Dedifferentiated amniotic fluid mesenchymal stem cell (primary cell): ENCODE measurements around the gene PATJ.
"Not testable (repeated sequence)": the region's sequence is repeated elsewhere in the genome, so short reads cannot be mapped to it uniquely, and the experiment has no call there.

Experiments used
- DNase-seq: peaks from one replicate; pipeline ENCODE4 v3.0.0-alpha.2; 2016; ENCODE audit errors: extremely low spot score

The PATJ gene

DNA sequence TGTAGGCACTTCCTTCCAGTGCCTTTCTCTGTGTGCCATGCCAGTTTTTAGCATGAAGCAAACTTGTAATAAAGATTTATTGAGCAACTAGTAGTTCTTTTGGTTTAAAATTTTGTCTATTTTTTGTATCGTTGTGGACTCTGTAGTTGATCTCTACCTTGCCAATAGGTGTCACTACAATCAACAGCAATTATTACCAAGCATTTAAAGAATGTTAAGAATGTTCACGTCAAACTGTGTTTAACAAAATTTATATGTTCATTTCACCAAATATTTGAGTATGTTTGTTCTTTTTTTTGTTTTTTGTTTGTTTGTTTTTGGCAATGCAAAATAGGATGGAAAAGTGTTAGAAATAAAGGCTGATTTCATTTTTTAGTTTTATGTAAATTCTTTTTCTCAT, 208.1 kb downstream of the PATJ start:
- DNase-seq, result no peak

DNA sequence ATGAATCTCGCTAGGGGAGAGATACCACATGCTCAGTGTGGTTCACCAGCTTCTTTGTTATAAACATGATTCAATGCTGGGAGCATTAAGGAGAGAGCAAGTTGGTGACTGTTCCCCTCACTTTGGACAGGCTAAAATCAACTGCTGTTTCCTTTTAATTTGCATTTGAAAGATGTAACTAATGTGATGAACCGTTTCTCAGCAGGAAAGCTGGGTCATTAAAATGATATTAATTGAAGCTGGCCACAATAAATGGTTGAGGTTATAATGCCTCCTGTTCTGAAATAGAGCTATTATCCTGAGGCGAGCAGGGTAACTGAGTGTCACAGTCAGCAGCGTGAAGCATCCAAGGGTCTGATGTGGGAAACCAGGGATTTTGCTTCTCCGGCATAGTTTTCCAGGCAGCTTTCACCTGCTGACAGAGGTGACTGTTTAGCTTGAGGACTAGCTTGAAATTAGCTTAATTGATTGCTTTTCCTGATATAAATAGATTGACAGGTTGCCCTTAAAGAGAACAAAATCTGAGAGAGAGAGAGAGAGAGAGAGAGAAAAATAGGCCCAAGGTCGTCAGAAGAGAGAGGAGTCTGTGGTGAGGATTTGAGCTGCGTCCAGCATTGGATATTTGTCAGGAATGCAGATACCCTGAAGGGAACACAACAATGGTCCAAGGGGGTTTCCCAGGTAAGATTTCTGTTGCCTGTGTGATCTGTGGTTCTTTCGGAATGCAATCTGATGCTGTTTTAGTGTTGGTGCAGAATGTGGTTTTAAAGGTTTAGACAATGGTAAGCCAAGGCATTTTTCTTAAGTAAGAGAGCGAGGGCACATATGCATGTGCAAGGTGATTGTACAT, 209.7 kb downstream of the PATJ start:
- no peak for DNase-seq

DNA sequence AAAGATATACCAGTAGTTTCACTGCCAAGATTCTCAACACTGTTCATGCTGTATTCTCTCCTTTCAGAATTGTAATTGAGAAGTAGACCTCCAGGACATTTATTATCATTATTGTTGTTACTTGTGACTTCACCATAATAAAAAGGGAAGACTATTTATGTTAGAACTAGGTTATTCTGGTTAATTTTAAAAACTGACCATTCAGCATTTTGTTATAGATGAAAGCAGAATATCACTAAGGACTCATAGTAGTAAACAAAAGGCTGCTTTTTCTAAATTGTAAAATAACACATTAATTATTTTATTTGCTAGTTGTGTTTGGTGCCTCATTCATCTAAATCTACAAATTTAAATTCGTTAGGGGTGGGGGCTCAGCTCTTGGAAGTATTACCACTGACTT, 210.4 kb downstream of the PATJ start:
- DNase-seq, result no peak

DNA sequence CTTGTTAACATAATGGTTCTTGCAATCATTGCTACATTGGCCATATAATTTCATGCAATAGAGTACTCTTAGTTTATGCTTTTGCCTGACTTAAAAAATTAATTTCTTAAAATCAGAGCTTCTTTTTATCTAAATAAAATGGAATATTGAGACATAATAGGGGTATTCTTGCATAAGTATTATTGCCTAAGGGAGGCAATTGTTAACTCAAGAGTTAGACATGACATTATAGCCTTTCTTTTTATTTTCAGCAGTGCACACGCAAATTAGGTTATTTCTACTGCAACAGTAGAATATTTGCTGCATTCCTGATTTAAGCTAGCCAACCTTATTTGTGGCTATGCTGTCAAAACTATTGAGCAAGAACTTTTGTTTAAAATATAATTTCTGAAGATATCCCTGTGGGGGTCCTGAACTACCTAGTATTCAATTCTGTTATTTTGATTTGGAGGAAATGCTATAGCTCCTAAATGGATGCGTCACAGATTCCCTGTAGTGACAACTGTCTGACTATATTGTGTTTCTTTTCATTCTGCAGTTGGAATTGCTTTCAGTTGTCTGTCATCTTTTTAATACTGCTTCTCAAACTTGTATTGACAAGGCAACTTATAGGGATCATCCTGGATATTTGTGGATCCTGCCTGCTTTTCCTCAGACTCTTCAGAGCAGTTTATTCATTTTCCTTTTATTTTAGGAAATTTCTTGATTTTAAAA, 211.0 kb downstream of the PATJ start:
- no peak for DNase-seq

DNA sequence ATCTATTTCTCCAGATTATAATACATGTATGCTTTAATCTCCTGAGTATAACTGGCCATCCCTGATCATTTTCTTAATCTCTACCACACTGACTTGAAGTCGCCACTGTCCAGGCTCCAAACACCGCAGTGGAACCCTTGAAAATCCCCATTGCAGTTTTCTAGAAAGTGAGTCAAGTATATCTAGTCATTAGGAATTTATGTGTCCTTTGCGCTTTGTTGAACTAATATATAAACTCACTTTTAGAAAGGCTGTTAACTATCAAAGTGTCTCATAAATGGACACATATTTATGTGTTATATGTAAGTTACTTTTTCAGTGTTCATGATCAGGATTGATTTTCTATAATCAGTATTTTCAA, 211.5 kb downstream of the PATJ start:
- no peak for DNase-seq

DNA sequence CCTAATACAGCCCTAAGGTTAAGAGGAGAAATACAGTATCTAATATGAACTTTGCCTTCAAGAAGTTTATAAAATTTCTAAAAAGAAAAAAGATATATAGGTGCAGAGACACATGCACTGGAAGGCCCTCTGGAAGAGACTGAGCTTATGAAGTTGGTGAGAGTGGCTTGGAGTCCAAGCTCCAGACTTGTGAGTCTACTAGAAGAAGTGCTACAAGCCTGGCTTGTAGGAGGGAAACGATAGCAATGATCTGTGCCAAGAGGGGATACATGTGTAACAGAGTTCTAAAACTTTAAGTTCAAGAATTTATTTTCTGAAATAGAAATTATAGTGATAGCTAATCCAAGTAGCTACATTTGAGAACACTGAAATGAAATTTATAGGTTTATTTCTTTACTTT, 213.0 kb downstream of the PATJ start:
- no peak for DNase-seq

DNA sequence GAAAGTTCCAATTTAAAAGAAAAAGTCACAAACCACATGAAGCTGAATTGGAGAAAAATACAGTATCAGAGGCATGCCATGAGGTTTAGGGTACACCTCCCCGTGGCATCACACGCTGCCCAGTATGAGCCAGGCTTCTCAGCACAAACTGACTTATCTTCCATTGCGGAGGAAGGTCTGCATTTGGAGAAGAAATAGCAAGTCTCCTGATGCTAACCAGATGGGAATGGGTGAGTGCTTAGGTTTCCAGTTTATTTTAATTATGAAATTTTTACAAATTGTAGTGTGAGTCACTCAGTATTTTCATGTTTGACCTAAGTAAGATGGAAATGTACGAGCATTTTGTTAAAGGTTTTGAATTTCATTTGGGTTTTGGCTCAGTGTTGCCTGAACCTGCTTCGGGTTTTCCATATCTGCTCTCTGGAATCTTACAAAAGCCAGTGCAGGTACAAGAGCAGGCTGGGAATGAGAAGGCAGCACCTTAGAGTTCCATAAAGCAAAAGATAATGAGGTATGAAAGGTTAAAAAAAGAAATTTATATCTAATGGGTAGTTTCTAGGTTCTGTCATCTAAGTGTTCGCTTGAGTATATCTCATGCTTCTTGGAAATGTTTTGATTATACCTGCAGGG, 213.9 kb downstream of the PATJ start:
- DNase-seq, result peak; percentile 53

DNA sequence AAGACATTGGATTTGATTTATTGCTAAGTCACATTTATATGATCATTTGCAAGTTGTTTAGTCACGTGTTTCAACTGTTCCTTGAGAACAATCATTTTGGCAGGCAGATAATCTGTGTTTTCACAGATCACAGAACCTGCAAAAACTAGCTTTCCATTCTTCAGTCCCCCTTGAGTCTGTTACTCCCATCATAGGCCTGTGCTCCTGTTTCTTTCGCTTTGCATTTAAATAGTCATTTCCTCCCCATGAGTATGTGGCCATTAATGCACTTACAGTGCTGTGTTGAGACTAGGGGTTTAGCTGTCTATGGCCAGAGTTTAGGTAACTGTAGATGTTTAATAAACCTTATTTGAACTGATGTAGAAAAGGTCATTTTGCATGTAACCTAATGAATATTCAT, 214.5 kb downstream of the PATJ start:
- no peak for DNase-seq

DNA sequence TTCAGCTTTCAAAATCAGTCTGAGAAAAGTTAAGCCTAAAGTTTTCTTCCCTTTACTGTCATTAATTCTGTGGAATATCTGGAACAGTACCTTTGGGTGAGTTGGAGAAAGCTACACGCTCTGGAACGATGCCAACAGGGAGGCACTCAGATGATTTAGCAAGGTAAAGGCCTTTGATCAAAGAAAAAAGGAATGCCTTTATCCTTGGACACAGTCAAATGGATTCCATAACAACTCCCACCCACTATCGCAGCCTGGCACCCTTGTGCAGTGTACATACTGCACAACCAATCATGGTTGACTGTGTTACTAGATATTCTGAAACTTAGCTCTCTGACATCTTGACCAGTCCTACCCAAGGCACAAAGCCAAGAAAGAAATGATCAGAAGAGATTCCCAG, 218.7 kb downstream of the PATJ start:
- DNase-seq, result no peak

DNA sequence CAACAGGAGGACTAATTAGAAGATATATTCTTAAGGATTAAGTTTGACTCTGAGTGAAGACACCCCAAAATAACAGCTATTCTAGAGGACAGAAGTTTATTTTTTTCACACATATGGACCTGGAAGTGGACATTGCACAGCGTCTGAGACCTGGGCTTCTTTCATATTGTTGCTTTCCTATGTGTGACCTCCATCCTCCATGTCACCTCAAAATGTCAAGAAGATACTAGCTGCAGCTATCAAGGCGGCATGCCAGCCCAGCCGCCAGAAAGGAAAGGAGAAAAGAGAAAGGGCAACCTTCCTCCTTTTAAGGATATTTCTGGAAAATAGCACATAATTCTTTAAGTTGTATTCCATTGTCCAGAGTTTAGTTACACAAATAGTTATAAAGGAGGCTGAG, 220.4 kb downstream of the PATJ start:
- no peak for DNase-seq

DNA sequence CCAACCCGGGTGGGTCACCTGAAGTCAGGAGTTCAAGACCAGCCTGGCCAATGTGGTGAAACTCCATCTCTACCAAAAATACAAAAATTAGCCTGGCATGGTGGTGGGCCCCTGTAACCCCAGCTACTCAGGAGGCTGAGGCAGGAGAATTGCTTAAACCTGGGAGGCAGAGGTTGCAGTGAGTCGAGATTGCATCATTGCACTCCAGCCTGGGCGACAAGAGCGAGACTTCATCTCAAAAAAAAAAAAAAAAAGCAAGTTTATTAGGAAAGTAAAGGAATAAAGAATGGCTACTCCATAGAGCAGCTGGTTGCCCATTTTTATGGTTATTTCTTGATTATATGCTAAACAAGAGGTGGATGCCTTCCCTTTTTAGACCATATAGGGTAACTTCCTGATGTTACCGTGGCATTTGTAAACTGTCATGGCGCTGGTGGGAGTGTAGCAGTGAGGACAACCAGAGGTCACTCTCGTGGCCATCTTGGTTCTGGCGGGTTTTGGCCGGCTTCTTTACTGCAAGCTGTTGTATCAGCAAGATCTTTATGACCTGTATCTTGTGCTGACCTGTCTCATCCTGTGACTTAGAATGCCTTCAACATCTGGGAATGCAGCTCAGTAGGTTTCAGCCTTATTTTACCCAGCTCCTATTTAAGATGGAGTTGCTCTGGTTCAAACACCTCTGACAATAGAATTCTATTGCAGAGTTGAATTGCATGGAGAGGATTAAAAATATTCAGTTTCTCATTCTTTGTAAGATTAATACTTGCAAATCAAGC, 224.4 kb downstream of the PATJ start:
- DNase-seq, result not testable (repeated sequence)

DNA sequence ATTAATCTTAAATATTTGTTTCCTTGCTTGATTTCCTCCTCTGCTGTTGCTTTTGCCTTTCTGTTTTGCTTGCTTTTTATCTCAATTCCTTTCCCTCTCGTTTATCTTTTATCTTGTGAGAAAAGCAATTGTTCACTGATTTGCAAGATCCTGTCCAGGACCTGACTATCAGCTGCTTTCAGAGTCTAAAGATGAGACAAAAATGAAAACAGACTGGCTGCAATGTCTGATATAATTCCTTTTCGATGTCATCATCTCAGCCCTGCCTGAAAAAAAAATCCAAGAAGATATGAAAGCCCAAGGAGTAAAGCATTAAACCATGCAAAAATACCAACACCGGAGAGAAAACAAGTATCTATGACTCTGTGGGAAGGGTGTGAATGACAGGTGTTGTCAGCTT, 225.5 kb downstream of the PATJ start:
- no peak for DNase-seq

DNA sequence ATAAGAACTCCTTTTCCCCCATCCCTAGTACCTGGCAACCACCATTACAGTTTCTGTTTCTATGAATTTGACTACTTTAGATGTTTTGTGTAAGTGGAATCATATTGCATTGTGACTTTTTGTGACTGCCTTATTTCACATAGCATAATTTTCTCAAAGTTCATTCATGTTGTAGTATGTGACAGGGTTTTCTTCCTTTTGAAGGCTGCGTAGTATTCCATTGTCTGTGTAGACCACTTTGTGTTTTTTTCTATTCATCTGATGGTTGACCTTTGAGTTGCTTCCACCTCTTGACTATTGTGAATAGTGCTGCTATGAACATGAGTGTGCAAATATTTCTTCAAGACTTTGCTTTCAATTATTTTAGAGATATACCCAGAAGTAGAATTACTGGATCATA, 226.6 kb downstream of the PATJ start:
- no peak for DNase-seq

DNA sequence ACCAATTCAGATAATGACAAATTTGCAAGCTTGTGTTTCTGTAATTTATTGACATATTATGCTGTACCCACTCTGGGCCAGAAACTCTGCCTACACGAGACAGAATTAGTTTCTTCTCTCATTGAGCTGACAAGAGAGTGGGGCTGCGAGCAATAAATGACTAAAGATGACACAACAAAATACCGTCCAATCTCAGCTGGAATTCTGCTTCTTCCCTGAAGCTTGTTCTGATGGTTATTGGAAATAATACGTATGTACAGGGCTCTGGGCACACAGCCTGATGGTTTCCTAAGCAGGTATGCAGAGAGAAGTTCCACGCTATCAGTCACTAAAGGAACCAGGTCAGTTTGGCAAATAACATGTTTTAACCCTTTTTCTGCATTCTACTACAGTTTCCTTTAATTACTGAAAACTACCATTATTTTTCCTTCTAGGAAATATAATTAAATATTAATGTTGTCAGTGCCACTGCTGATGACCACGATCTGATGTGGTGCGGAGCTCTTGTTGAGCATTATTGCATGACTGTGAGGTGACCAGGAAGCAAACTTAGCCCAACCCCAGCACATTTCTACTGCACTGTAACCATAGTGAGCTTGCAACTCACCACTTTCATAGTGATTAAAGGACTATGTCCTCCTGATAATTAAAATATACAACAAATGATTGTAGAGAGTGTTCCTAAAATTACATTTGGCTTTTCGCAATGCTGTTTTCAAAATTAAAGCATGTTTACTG, 231.0 kb downstream of the PATJ start:
- DNase-seq, result no peak

DNA sequence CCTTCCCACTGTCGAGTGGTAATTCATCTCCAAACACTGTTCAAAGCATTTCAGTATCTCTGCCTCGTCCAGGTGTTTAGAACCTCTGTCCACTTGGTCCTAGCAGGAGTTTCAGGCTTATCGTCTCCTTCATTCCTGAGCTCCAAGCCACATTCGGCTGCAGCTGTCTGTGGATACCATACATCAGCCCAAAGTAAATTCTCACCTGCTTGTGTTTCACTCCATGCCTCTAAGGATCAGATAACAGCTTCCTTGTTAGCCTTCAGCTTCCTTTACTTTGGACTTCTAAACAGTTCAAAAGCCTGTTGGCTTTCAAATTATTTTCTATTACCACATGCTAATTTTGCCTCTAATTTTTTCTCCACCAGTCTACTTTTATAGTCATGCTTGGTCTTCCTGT, 233.4 kb downstream of the PATJ start:
- no peak for DNase-seq

DNA sequence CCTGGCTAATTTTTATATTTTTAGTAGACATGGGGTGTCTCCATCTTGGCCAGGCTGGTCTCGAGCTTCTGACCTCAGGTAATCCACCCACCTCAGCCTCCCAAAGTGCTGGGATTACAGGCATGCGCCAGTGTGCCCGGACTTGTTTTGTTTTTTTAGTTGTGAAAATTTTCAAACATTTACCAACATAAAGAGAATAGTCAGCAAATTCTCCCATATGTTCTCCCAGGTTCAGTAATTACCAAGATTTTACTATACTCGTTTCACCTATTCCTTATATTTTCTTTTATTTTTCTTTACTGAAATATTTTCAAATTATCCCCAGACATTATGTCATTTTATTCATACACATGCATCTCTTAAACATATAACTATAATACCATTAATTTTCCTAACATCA, 234.3 kb downstream of the PATJ start:
- DNase-seq, result no peak

DNA sequence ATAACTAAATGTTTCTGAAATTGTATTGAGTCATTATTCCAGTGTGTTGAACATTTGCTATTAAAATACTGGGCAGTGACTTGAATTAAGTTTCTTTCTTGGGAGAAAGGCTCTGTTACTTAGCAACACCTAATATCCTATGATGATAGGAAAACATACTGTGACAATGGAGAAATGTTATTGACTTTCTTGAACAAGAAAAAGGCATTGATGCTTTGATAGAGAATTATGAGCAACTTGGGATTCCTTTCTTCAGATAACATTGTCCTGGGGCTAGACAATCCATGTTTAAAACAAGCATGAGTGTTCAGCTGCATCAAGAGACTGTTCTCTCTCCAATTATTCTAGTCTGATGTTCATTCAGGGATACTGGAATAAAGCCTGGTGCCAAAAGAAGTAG, 236.5 kb downstream of the PATJ start:
- no peak for DNase-seq

DNA sequence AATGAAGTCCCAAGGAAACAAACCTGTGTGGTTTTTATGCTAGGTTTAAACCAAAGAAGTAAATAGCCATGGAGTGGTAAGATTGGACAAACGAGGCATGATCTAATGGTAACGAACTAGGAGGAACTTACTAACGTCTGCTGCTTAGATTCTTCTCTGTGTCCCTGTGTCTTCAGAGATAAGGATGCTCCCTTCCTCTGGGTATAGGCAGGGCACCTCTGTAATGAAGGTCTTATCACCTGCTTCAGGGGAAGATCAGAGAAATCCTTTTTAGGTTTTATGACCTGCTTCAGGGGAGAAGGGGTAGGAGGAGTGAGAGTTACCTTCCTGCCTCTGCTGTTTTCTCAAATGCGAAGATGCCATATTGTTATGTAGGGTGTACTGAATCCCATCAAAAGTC, 237.4 kb downstream of the PATJ start:
- no peak for DNase-seq

DNA sequence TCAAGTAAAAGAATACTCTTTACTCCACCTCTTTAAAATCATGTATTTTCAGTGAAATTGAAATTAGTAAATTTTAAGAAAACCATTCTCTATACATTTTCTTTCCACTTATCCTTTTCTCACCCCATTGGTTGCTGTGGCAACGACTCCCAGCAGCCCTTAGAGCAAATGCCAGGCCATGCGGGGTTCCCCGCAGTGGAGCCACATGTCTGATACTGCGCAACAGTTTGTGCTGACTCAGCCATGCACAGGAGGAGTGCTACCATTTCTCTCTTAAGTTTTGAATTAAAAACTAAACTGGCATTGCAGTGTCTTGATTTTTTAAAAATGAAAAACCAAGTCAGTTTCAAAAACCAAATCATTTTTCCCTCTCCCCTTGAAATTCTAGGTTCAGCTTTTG, 238.3 kb downstream of the PATJ start:
- no peak for DNase-seq

DNA sequence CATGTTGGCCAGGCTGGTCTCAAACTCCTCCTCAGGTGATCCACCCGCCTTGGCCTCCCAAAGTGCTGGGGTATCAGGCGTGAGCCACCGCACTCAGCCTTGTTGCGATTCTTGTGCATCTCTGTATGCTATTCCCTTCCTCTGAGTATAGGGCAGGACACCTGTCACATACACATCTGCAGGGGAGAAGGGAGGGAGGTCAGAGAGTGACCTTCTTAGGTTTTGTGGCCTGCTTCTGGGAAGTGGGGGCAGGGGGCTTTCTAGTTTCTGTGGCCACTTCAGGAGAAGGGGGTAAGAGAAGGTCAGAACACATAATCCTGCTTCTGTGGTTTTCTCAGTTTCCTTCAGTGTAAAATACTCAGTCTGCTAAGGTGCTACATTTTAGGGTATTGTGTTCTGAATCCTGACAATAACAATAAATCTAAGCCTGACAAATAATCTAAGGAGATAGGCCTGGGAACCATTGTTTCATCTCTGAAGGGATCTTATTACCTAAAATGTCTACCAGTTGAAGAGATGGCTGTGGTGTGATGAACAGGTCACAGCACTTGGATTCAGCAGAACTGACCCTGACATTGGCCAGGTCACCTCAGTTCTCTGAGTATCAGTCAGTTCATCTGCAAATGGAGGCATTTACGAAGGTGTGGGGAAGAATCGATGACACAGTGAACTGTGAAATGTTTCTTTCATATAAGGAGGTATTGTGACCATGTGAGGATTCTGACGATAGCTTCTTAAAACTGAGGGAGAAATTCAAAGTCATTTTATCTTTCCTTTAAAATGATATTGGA, 239.8 kb downstream of the PATJ start:
- no peak for DNase-seq

DNA sequence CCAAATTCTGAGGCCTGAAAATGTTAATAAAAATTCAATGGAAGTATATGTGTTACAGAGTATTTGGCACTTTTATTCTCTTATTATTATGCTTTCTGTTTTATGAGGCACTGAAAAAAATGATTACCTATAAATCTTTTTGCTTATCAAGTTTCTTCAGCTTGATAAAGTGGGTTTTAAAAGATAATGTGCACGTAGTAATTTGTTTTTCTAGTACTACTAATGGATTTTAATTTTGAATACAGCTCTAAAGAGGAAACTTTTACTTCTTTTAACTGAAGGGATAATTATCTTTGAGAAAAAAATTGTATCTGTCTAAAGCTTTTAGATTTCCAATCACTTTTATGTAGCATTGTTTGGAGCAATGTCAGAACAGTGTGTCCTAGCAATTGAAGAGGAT, 241.0 kb downstream of the PATJ start:
- no peak for DNase-seq
